GM23248 (cell line): ENCODE measurements around the gene ESRRB.

Experiments
- EZH2 ChIP-seq: fragments of 200-600 bp; sonication (generic); IDR thresholded peaks from 2 replicates; pipeline ENCODE4 v1.6.1; 2018; ENCODE audit warnings: antibody characterized with exemption, mild to moderate bottlenecking; ENCODE audit not compliant: insufficient read depth, poor library complexity, severe bottlenecking
- EZH2phosphoT487 ChIP-seq: fragments of 200-600 bp; sonication (generic); IDR thresholded peaks from 2 replicates; pipeline ENCODE4 v1.6.1; 2018; ENCODE audit warnings: antibody characterized with exemption, moderate library complexity, mild to moderate bottlenecking, low read depth; ENCODE audit not compliant: insufficient read depth

DNA sequence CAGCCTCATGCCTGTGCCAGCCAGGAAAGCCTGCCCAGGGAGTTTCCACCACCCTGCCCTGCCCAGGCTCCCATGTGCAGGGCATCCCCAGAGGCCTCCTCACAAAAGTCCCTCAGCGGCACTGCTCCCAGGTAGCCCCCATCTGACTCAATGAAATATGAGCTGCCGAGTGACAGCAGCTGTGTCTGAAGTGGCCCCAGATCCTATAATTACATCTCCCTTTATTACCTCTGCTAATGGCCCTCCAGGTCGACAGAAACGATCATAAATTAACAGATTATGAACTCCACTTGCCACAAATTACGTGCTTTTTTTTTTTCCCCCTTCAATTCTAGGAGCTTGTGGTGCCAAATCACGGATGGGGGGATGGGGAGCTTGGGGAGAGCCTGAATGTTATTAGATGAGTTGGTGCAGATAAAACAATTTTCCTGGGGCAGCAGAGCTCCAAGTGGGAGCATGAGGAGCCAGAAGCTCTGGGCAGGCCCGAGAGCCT, 110.4 kb downstream of the ESRRB start:
- TF ChIP-seq EZH2 (no peak), EZH2phosphoT487 (no peak)
